ENCODE measurements around the gene C19orf38.

C19orf38 gene, protein sequence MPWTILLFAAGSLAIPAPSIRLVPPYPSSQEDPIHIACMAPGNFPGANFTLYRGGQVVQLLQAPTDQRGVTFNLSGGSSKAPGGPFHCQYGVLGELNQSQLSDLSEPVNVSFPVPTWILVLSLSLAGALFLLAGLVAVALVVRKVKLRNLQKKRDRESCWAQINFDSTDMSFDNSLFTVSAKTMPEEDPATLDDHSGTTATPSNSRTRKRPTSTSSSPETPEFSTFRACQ

DNA sequence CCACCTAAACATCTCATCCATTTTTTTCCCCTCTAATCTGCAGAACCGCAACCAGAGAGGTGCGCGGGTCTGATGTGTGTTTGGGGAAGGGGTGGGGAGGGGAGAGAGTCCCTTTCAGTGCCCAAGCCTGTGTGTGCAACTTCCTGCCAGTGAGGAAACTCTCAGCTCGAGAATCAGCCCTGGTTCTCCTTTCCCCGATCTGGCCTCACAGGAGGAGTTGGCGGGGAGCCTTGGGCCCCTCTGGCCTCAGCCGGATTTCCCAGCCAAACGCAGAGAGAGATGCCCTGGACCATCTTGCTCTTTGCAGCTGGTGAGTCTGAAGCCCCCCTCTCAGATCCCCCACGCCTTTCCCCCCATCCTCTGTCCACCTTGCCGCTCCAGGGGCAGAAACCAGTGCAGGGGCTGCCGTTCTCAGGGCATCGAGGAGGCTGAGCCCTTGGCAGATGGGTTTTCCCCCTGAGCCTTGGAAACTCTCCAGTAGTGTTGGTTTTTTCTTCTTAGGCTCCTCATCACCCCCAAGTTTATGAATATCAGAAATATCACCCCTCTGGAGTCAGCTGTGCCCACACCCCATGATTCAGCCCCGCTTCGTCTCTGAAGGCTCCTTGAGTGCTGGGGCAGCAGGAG is at the start of gene C19orf38:
Gene C19orf38 (plus strand): TSS at position 186 of the 627 bp plus-strand sequence. CDS start 94 bp downstream, at position 280.
- no peaks in the 10 kb centered on the region for H3K4me1 ChIP-seq (ENCODE audit: control insufficient read depth, low read depth, low read length)
- H3K9ac ChIP-seq (ENCODE audit: low read length) = no peak within 1 kb of the TSS
- H3K36me3 ChIP-seq (ENCODE audit: control insufficient read depth, low read depth, low read length) = no peaks in the 10 kb centered on the region
- no peaks in the 10 kb centered on the region for H3K27me3 ChIP-seq (ENCODE audit: control insufficient read depth, insufficient read depth, low read length)
- no peak within 1 kb of the TSS for H3K27ac ChIP-seq (ENCODE audit: low read length)
- H3K4me3 ChIP-seq (ENCODE audit: low read length) = no peak within 1 kb of the TSS
- no peaks in the 10 kb centered on the region for H3K9me3 ChIP-seq (ENCODE audit: control insufficient read depth, low read depth, low read length)

DNA sequence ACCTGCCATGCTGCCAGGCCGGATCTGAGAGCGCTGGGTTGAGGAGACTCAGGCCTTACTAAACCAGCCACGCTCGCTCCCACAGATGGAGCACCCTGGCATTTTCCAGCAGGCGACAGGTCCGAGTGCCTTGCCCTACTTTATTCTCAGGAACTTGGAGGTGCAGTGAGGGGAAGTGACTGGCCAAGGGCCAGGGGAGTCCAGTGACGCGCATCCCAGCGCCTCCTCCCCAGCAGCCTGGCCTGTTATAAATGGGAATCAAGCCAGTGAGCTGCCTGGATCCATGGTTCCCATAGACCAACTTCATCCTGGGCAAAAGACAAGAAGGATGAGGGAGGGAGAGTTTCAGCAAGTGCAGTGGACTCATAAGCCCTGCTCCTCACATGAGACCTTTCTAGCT is 47.7 kb upstream of the C19orf38 start:
- Histone ChIP-seq H3K27me3 (ENCODE audit: control insufficient read depth, insufficient read depth, low read length) (no peaks in the 10 kb centered on the region), H3K9me3 (ENCODE audit: control insufficient read depth, low read depth, low read length) (no peaks in the 10 kb centered on the region), H3K27ac (ENCODE audit: low read length) (no peak overlapping the region), H3K9ac (ENCODE audit: low read length) (no peak overlapping the region), H3K36me3 (ENCODE audit: control insufficient read depth, low read depth, low read length) (peaks cover 43% of the 10 kb centered on the region), H3K4me3 (ENCODE audit: low read length) (no peak overlapping the region), H3K4me1 (ENCODE audit: control insufficient read depth, low read depth, low read length) (no peaks in the 10 kb centered on the region)

DNA sequence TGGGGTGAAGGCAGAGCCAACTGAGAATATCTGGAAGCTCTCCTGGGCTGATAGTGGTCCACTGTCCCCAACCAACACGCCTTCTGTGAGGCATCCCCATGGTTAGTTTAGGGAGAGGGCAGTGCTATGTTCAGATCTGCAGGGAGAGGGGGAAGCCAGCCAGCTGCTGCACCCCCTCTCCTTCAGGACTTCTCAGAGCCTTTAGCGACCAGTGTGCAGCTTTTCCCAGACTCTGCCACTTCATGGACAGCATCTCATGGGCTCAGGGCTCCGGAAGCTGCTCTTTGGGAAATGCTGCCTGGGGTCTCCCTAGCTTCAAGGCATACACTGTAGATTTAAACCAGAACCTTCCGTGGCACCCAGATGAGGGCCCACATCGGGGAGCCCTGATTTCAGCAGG is 45.7 kb upstream of the C19orf38 start:
- Histone ChIP-seq H3K9me3 (ENCODE audit: control insufficient read depth, low read depth, low read length) (no peaks in the 10 kb centered on the region), H3K36me3 (ENCODE audit: control insufficient read depth, low read depth, low read length) (peaks cover 36% of the 10 kb centered on the region), H3K9ac (ENCODE audit: low read length) (no peak overlapping the region), H3K4me3 (ENCODE audit: low read length) (no peak overlapping the region), H3K4me1 (ENCODE audit: control insufficient read depth, low read depth, low read length) (no peaks in the 10 kb centered on the region), H3K27ac (ENCODE audit: low read length) (no peak overlapping the region), H3K27me3 (ENCODE audit: control insufficient read depth, insufficient read depth, low read length) (no peaks in the 10 kb centered on the region)

DNA sequence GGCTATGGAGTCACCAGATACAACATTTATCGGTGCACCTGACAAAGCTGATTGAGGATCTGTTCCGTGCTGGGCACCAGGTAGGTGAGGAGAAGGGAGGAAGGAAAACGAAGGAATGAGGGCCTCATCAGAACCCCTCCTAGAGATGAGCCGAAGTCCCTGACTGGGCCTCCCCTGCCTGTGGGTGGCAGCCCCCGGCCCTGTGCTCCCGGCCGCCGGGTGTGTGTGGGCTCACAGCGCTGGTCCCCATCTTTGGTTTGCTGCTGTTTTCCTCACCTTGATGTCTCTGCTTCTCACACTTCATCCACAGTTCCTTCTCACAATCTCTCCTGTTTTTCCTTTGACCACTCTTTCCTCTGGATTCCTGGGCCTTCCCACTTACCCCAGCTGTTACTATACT is 45.0 kb upstream of the C19orf38 start:
- peaks cover 37% of the 10 kb centered on the region for H3K36me3 ChIP-seq (ENCODE audit: control insufficient read depth, low read depth, low read length)
- no peak overlapping the region for H3K27ac ChIP-seq (ENCODE audit: low read length)
- no peaks in the 10 kb centered on the region for H3K9me3 ChIP-seq (ENCODE audit: control insufficient read depth, low read depth, low read length)
- H3K4me3 ChIP-seq (ENCODE audit: low read length) = no peak overlapping the region
- H3K4me1 ChIP-seq (ENCODE audit: control insufficient read depth, low read depth, low read length) = no peaks in the 10 kb centered on the region
- H3K9ac ChIP-seq (ENCODE audit: low read length) = no peak overlapping the region
- H3K27me3 ChIP-seq (ENCODE audit: control insufficient read depth, insufficient read depth, low read length) = no peaks in the 10 kb centered on the region

DNA sequence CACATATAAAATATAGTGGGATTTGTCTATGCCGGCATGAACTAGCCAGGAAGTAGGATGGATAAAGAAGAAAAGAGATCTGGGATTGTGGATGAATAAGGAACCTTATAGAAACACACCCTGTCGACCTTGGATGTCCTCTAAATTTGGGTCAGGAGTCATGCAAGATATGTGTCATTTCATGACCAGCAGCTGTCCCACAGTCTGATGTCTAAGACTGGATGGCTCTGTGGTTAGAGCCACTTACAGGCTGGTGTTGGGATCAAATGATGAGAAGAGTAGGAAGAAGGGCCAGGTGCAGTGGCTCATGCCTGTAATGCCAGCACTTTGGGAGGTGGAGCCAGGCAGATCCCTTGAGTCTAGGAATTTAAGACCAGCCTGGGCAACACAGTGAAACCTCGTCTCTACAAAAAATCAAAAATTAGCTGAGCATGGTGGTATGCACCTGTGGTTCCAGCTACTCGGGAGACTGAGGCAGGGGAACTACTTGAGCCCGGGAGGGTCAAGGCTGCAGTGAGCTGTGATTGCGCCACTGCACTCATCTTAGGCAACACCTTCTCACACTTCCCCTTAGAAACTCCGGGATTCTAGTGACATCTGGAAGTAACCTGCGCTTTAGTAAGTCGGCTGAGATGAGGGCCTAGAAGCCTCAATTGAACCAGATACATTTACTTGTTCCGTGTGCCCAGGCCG is 43.0 kb upstream of the C19orf38 start:
- H3K4me3 ChIP-seq (ENCODE audit: low read length) = no peak overlapping the region
- no peak overlapping the region for H3K27ac ChIP-seq (ENCODE audit: low read length)
- no peaks in the 10 kb centered on the region for H3K9me3 ChIP-seq (ENCODE audit: control insufficient read depth, low read depth, low read length)
- H3K27me3 ChIP-seq (ENCODE audit: control insufficient read depth, insufficient read depth, low read length) = no peaks in the 10 kb centered on the region
- peaks cover 36% of the 10 kb centered on the region for H3K36me3 ChIP-seq (ENCODE audit: control insufficient read depth, low read depth, low read length)
- H3K4me1 ChIP-seq (ENCODE audit: control insufficient read depth, low read depth, low read length) = no peaks in the 10 kb centered on the region
- no peak overlapping the region for H3K9ac ChIP-seq (ENCODE audit: low read length)

DNA sequence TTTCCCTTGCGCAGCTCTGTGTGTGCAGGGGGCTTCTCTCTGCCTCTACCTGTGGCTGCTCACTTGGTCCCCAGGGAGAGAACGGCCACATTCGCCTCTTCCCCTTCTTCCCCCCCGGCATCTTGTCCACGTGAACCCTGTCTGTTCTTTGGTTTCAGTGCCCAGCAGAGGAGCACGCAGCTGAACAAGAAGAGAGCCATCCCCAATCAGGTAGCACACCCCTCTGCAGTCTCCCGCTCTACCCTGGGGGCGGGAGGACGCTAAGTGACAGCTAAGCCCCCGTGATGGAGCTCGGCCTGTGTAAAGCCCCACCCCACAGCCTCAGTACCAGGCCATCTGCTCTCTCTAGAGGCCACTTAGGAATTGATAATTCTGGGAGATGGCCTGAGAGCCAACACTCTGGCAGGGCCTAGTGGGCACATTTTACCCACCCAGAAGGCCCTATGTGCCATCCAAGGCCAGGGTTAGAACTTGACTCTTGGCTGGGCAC is 42.4 kb upstream of the C19orf38 start:
- H3K27me3 ChIP-seq (ENCODE audit: control insufficient read depth, insufficient read depth, low read length) = no peaks in the 10 kb centered on the region
- no peak overlapping the region for H3K4me3 ChIP-seq (ENCODE audit: low read length)
- H3K9ac ChIP-seq (ENCODE audit: low read length) = no peak overlapping the region
- H3K36me3 ChIP-seq (ENCODE audit: control insufficient read depth, low read depth, low read length) = peaks cover 31% of the 10 kb centered on the region
- no peak overlapping the region for H3K27ac ChIP-seq (ENCODE audit: low read length)
- no peaks in the 10 kb centered on the region for H3K9me3 ChIP-seq (ENCODE audit: control insufficient read depth, low read depth, low read length)
- H3K4me1 ChIP-seq (ENCODE audit: control insufficient read depth, low read depth, low read length) = no peaks in the 10 kb centered on the region

DNA sequence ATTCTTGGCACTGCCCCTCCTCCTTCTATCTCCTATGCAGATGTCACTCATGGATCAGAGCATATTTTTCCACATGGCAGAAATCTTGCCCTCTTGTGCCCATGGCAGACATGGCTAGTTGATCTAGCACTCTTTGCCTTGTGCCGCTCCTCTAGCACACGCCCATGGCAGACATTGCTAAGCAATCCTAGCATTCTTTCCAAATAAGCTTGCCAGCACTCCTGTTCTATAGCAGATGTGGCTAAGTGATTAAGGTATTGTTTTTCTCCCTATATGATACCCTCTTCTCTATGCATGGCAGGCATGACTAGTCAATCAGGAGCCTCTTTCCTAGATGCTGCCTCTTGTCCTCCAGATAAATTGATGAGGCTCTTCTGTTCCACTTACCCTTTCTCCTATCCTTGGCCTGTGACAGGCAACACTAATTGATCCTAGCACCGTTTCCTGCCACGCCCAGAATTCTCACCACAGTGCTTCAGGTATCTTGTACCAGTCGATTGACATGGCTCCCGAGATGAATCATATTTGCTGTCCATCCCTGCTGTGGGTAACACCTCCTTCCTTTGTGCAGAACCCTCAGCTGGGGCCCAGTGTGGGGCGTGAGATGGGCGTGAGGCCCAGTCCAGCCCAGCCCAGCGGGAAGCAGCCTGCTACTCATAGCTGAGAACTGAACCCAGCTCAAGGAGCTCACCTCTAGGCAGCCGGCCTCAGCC is 39.1 kb upstream of the C19orf38 start:
- Histone ChIP-seq H3K27me3 (ENCODE audit: control insufficient read depth, insufficient read depth, low read length) (no peaks in the 10 kb centered on the region), H3K9ac (ENCODE audit: low read length) (no peak overlapping the region), H3K27ac (ENCODE audit: low read length) (no peak overlapping the region), H3K4me1 (ENCODE audit: control insufficient read depth, low read depth, low read length) (no peaks in the 10 kb centered on the region), H3K36me3 (ENCODE audit: control insufficient read depth, low read depth, low read length) (peaks cover 15% of the 10 kb centered on the region), H3K9me3 (ENCODE audit: control insufficient read depth, low read depth, low read length) (no peaks in the 10 kb centered on the region), H3K4me3 (ENCODE audit: low read length) (no peak overlapping the region)

DNA sequence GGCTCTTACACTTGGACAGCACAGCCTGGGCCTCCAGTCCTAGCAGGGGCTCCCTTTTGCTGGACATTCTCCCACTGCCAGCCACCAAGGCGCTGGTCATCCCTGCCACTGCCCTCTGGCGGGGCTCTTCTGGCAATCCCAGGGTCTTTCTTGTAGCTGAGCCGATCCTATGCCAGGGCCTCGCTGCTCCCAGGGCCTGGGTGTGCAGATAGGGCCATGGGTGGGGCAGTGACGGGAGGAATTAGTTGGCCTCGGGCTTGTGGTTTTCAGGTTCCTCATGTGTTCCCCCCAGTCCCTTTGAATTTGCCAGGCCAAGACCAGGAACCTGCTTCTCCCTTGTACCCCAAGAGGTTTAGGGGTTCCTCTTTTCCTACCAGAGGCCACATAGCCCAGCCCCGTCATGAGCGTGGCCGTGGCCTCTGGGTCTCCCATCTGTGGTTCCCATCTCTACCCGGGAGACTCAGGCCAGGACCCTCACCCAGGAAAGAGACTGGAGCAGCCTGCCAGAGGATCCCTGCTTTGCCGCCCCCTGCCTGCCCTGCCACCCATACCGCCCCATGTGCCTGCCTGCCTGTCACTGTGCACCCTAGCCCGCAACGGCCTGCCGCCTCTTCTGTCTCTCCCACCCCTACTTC is 38.4 kb upstream of the C19orf38 start:
- H3K9me3 ChIP-seq (ENCODE audit: control insufficient read depth, low read depth, low read length) = no peaks in the 10 kb centered on the region
- no peak overlapping the region for H3K9ac ChIP-seq (ENCODE audit: low read length)
- no peak overlapping the region for H3K4me3 ChIP-seq (ENCODE audit: low read length)
- H3K4me1 ChIP-seq (ENCODE audit: control insufficient read depth, low read depth, low read length) = no peaks in the 10 kb centered on the region
- H3K36me3 ChIP-seq (ENCODE audit: control insufficient read depth, low read depth, low read length) = peaks cover 11% of the 10 kb centered on the region
- H3K27me3 ChIP-seq (ENCODE audit: control insufficient read depth, insufficient read depth, low read length) = no peaks in the 10 kb centered on the region
- no peak overlapping the region for H3K27ac ChIP-seq (ENCODE audit: low read length)

DNA sequence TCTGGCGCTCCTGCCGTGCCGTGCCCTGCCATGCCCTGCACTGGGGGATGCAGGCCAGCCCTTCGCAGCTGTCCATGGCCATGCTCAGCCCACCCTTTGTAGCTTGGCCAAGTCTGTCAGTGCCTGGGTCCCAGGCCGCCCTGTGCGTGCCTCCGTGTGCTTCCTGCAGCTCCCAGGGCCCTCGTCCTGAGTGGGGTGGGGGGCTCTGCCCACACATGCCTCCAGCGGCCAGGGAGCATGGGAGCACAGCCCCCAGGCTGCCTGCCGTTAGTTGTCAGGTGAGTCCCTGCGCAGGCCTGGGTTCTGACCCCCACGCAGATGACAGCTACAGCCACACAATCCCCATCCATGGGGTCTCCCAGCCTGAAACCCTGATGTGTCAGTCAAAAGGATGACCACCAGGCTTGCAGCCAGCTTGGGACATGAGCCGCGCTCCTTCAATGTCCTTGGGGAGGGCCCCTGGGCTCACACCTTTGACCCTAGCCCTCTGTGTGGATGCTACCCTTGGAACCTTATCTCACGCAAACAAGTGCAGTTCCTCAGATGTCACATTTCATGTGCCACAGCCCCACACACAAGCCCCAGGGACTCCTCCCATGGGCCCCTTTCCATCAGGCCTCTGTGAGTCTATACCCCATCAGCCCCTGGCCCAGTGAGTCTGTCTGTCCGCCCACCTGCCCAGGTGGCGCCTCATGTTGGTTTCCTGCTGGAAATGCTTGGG is 36.7 kb upstream of the C19orf38 start:
- Histone ChIP-seq H3K9ac (ENCODE audit: low read length) (no peak overlapping the region), H3K9me3 (ENCODE audit: control insufficient read depth, low read depth, low read length) (no peaks in the 10 kb centered on the region), H3K4me1 (ENCODE audit: control insufficient read depth, low read depth, low read length) (no peaks in the 10 kb centered on the region), H3K27ac (ENCODE audit: low read length) (no peak overlapping the region), H3K36me3 (ENCODE audit: control insufficient read depth, low read depth, low read length) (peaks cover 6% of the 10 kb centered on the region), H3K4me3 (ENCODE audit: low read length) (no peak overlapping the region), H3K27me3 (ENCODE audit: control insufficient read depth, insufficient read depth, low read length) (no peaks in the 10 kb centered on the region)

DNA sequence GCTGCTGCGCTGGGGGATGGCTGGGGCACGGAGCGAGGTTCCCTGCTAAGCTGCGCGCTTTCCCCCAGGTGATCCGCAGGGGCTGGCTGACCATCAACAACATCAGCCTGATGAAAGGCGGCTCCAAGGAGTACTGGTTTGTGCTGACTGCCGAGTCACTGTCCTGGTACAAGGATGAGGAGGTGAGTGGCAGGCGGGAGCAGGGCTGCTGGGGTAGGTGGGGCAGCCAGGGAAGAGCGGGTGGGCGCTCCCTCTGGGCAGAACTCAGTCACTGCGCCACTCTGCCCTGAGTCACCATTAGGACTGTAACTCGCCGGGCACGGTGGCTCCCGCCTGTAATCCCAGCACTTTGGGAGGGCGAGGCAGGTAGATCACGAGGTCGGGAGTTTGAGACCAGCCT is 36.0 kb upstream of the C19orf38 start:
- H3K9ac ChIP-seq (ENCODE audit: low read length) = no peak overlapping the region
- peaks cover 6% of the 10 kb centered on the region for H3K36me3 ChIP-seq (ENCODE audit: control insufficient read depth, low read depth, low read length)
- no peaks in the 10 kb centered on the region for H3K4me1 ChIP-seq (ENCODE audit: control insufficient read depth, low read depth, low read length)
- no peaks in the 10 kb centered on the region for H3K27me3 ChIP-seq (ENCODE audit: control insufficient read depth, insufficient read depth, low read length)
- H3K9me3 ChIP-seq (ENCODE audit: control insufficient read depth, low read depth, low read length) = no peaks in the 10 kb centered on the region
- H3K4me3 ChIP-seq (ENCODE audit: low read length) = no peak overlapping the region
- H3K27ac ChIP-seq (ENCODE audit: low read length) = no peak overlapping the region
